B cell (primary cell): ENCODE results near the gene ANK2.

ENCODE experiments used
- CTCF ChIP-seq: fragments of 200-600 bp; IDR thresholded peaks from one replicate; pipeline ENCODE4 v1.8.0; 2022; ENCODE audit warnings: antibody characterized with exemption, mild to moderate bottlenecking
- EZH2 ChIP-seq: IDR thresholded peaks from 2 replicates; pipeline ENCODE4 v1.6.1; 2012; ENCODE audit warnings: borderline replicate concordance, low read depth, mild to moderate bottlenecking, moderate library complexity, low read length; ENCODE audit not compliant: insufficient read depth, poor library complexity, severe bottlenecking

GRCh38 chr4:113270520-113271319 is 221.3 kb downstream of the ANK2 start:
- TF ChIP-seq EZH2 (no peak), CTCF (no peak)
